Left renal pelvis (tissue), 4 donors: ENCODE data around the gene N4BP3. TPM values are rescaled to one million over a fixed set of nuclear protein-coding genes. Genes with fewer than 3 reads are reported as not detected.
"Not testable (repeated sequence)": the region's sequence is repeated elsewhere in the genome, so short reads cannot be mapped to it uniquely, and the experiment has no call there.

ENCODE experiments used
- DNase-seq, 4 donors: peaks; one replicate each; pipeline ENCODE4 v3.0.0-alpha.2; 2013; ENCODE audit warnings: low read depth in 4 of 4, low spot score in 3 of 4
- polyA plus RNA-seq, 4 donors: library from polyadenylated mRNA; unstranded; fragments of 120-200 nt; gene quantifications; one replicate each; pipeline ENCODE4 v1.2.1, GENCODE V29; 2013; ENCODE audit not compliant: insufficient read length in 4 of 4

The N4BP3 gene
- polyA plus RNA-seq, 4 donors: 3.9 to 7.1 (median 4.5) TPM

DNA sequence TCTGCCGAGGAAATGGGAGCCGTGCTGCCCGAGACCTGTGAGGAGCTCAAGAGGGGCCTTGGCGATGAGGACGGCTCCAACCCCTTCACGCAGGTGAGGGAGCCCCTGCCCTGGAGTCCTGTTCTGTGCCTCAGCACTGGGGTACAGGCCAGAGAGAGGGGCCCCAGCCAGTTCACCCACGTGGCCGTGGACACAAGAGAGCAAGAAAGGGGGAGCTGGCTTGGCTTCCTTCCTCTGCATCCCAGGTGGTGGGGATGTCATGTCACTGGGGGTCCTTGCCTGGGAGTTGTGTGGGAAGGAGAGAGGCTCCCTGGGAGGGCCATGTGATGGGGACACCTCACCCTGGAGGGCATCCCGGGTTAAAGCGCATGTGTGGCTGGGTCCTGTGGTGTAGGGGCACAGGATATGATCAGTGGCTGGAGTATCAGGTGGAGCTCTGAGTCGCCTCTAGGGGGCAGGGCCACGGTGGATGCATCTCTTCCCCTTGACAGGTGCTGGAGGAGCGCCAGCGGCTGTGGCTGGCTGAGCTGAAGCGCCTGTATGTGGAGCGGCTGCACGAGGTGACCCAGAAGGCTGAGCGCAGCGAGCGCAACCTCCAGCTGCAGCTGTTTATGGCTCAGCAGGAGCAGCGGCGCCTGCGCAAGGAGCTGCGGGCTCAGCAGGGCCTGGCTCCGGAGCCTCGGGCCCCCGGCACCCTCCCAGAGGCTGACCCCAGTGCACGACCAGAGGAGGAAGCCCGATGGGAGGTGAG is 7.5 kb downstream of the N4BP3 start:
- peak; percentile 70 to 80 (median 78) for DNase-seq

DNA sequence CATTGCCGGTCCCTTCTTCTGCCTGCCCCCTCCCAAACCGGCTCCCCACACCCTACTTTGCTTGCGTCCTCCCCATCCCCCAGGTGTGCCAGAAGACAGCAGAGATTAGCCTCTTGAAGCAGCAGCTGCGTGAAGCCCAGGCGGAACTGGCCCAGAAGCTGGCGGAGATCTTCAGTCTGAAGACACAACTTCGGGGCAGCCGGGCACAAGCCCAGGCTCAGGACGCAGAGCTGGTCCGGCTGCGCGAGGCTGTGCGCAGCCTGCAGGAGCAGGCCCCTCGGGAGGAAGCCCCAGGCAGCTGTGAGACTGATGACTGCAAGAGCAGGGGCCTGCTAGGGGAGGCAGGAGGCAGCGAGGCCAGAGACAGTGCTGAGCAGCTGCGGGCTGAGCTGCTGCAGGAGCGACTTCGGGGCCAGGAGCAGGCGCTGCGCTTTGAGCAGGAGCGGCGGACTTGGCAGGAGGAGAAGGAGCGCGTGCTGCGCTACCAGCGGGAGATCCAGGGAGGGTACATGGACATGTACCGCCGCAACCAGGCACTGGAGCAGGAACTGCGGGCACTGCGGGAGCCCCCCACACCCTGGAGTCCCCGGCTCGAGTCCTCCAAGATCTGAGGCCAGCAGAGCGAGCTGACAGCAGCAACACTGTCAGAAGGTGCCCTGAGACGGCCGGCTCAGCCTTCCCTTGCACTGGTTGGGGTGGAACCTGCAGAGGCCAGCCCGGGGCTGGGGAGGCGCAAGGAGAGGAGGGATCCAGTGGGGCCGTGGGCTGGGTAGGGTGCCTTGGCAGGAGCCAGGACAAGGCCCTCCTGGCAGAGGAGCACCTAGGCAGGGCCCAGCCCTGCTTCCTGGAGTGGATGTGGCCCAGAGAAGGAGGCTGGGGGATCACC is 8.3 kb downstream of the N4BP3 start:
- no peak for DNase-seq

DNA sequence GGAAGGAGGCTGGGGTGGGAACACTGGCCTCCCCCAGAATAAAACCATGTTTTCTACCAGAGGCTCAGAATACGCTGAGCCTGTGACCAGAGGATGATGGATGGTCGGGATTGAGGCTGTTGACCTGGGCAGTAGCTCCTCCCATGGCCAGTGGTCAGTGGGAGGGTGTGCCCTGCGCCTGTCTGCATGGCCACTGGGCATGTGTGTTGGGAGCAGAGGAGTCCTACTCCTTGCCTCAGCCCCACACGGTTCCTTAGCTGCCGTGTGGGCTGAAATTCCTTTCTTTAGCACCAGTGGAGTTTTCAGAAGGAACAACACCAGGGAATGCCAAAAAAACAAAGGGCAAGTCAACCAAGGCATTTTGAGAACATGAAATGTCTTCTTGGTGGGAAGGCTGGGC is 9.0 kb downstream of the N4BP3 start:
- DNase-seq: no peak

DNA sequence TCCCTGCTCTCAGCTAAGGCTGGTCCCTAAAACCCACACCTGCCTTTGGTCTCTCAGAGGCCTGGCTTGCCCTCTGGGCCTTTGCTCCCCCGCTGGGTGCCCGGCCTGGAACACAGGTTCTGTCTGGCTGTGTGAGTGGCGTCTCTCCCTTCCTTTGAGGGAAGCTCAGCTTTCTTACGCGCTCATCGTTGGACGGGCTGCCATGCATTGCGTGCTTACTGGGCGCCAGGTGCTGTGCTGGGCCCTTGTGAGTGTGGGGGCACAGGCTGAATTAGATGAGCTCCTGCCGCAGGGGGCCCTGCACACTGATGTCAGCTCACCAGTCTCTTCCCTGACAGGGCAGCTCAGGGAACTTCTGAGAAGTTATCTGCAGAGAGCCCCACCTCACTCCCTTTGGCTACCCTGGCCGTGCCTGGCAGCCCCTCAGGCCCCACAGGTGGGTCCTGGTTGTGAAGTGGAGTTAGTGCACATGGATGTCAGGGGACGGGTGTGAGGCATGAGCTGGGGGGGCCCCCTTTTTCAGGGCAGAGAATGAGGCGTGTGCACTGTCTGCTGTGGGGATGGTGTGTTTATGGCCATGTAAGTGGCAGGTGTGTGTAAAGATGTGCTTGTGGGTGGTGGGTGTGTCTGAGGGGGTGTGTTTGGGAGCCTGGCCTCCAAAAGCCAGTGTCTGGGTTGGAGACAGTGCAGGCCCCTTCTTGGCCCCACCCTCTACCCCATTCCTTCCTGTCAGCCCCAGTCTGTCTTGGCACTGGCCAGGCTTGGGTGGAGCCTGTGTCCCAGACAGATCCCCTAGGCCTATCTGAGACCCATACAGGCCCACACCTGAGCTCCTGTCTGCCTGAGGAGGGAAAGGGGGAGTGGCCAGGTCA is 10.0 kb downstream of the N4BP3 start:
- DNase-seq: no peak

DNA sequence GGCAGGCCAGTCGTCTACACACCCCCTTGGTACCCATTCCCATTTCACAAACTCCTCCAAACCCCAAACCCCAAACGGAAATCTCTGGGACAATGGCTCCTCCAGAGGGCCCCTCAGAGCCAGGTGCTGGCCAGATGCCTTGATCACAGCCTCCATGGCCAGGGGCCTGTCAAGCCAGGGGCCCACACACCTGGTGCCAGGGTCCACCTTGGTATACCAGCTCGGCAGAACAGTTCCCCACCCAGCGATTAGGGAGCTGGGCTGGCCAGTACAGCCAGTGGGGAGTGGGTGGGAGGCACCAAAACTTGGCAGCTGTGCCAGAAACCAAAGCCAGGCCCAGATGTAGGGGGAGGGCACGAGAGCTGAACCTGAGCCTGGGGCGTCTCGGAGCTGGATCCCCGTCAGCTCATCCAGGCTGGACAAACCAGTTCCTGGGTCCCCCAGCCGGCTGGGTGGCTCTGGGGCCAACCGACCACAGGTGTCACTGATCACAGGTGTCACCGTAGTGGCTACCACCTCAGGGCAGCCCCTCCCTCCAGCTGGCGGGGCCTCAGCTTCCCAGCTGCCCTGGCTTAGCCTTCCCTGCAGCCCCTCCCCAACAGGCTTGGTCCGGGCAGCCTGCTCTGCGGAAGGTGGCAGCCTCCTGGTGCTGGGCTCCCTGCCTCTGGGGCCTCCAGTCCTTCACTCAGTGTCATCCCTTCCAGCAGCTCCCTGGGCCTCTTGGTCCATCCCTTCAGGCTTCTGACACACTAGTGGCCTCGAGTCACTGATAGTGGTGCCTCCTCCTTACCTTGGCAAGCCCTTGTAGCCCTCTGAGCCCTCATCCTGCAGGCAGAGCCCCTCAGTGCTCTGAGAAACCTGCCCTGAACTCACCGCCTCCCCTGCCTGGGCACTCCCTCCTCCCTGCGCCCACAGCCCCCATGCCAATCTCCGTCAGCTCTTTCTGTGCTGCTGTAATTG is 10.9 kb downstream of the N4BP3 start:
- DNase-seq: no peak

DNA sequence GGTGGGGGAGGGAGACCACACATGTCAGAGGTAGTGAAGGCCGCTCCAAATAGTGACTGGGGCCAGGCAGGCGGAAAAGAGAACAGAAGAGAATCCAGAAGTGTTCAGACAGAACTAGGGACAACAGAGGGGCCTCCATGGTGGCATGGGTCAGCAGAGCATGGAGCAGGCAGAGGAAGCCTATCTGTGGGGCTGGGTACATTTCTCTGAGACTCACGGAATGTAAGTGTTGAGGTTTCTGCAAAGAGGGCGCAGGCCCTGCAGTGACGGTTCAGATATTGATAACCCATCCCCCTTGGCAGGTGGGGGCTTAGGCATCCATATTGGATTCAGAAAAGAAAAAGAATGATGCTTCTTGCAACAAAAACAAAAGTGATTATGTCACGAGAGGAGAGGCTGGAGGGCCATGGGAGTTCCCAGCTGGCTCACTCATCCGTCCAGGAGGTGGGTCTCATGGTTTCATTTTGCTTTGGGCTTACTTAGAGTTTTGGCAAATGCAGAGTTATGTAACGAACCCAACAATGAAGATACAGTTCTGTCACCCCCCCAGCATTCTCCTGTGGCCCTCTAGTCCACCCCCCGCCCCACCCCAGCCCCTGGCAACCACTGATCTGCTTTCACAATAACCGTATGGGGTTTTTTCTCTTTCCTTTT is 12.0 kb downstream of the N4BP3 start:
- no peak for DNase-seq

DNA sequence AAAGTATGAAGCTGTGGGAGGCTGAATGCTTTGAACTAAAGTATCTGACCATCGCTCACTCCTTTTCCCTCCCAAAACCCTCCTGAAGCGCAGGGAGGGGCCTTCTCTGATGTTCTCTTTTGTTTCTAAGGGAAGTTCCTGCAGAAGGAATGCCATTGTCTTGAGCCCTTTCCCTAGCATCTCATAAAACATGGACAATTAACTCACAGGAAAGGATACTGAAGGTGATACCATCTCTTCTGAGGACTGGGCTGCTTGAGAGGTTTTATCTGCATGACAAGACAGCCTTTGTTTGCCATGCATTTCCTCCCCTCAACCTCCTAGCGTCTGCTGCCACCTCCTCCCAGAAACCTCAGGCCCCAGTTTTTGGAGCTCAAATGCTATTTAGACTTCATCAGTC is 13.2 kb downstream of the N4BP3 start:
- DNase-seq: no peak

DNA sequence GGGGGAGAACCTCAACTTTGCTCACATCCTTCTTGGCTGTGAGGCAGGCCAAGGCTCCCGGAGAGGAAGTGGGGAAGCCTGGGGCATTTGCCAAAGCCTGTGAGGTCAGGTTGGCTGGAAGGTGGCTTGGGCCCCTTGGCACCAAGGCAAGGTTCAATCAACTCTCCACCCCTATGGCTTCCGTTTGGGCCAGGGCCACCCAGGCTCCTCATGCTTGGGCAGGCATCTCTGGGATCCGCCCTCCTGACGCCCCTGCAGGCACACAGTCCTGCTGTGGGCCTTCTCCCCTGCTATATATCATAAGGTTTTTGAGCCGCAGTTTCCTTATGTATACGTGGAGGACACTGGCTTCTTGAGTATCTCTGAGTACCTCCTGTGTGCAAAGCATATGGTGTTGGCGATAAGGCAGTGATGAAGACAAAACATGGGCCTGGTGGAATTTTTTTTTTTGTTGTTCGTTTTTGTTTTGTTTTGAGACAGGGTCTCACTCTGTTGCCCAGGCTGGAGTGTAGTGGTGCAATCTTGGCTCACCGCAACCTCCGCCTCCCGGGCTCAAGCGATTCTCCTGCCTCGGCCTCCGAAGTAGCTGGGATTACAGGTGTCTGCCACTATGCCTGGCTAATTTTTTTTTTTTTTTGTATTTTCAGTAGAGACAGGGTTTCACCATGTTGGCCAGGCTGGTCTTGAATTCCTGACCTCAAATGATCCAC is 14.1 kb downstream of the N4BP3 start:
- not testable (repeated sequence) for DNase-seq

DNA sequence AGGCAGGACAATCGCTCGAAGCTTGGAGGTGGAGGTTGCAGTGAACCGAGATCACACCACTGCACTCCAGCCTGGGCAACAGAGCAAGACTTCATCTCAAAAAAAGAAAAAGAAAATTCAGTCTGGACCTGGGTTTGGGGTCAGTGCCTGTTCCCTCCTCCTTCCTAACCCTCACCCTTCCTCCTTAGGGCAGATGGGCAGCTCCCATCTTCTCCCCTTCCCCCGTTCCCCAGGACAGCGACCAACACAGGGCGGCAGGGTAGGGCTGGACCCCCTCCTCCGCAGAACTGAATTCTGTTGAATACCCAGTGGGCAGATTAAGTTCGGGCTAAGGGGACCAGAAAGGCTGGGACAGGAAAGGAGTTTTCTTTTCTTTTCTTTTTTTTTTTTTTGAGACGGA is 16.0 kb downstream of the N4BP3 start:
- DNase-seq: no peak

DNA sequence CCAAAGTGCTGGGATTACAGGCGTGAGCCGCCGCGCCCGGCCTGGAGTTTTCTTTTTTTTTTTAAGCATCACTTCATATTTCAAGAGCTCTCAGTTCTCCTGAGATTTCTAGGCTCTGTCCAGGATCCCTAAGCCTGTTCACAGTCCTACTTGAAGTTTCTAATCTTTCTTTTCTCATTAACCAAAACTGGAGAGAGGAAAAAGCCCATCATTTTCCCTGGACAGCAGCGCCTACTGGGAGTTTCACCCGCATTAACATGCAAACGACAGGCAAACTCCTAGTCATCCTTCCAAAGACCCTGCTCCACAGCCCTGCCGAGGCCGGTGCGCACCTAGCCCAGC is 16.9 kb downstream of the N4BP3 start:
- not testable (repeated sequence) for DNase-seq

DNA sequence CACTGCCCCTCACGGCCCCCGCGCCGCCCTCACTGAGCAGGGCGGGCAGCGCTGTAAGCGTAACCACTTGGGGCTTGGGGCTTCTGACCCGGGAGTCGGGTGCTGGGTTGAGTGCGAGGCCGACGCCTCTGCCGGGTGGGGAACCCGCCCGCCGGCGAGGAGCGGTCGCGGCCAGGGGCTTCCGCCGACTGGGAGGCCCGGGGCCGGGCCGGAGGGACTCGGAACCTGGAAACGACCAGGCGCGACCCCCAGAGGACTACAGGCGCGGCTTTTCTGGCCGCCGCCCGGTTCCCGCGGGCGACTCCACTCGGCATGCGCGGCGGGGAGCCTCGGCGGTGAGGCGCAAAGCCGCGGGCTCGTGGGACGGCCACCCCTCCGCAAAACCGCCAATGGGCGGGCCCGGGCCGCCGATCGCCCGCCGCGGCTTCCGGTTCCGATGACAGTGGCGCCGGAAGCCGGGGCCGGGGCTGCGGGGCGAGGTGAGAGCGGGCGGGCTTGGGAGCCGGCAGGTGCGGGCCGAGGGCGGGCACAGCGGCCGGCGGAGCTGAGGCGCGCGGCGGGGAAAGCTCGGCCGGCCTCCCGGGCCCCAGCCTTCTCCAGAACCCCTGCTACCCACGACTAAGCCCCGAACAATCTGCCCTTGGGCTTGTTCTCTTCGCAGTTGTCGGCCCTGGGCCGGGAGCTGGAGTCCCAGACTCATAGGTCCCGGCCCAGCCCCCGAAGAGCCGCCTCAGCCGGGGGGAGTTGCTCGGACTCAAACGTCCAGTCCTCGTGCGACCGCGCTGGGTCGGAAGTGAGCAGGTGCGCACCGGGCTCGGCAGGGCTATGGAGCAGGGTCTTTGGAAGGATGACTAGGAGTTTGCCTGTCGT is 17.5 kb downstream of the N4BP3 start, which contains the start of gene RMND5B:
Gene RMND5B (plus strand): TSS at position 439 of the 870 bp plus-strand sequence. CDS start 7,106 bp downstream, outside the sequence.
- DNase-seq: peak in 2 of 4 donors; percentile 58 to 73

DNA sequence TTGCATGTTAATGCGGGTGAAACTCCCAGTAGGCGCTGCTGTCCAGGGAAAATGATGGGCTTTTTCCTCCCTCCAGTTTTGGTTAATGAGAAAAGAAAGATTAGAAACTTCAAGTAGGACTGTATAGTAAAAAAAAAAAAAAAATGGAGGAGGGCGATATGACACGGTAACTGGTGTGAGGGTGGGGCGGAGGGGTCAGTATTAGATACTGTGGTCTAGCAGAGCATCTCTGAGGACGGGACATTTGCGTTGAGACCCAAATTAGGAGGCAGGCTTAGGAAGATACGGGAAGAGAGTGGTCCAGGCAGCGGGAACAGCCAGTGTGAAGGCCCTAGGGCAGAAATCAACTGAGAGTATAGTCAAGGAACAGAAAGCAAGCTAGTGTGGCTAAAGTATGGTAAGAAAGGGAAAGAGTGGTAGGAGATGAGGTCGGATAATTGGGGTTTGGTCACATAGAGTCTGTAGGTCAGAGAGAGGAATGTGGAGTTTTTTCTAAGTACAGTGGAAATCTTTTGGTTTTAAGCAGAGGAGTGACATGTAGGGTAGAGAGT is 18.2 kb downstream of the N4BP3 start:
- DNase-seq: no peak

DNA sequence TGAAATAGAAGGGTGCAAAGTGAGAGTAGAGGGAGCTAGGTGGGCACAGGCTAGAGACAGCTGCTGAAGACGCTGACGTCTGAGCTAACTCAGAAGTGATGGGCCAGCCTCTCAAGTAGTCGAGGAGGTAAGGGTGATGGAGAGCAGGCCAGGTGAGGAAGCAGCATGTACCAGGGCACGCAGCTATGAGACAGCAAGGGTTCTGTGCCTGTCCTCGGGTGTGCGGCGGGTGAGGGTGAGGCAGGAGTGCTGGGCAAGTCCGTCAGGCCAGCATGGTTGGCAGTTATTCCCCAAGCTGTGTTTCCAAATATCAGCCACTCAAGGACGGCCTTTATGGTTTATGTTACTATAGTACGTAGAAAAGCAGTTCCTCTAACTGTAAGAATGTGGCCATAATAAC is 23.7 kb downstream of the N4BP3 start:
- DNase-seq: no peak

DNA sequence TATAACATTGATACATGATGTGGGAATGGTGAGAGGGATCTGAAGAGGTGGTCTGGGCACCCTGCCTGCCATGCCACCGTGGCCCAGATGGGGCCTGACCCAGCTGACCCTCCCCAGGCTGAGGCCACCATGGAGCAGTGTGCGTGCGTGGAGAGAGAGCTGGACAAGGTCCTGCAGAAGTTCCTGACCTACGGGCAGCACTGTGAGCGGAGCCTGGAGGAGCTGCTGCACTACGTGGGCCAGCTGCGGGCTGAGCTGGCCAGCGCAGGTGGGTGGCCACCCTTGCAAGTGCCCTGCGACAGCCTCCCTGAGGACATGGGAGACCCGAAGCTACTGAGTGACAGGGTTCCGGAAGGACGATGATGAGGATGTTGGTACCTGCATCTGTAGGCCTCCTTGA is 24.7 kb downstream of the N4BP3 start:
- no peak for DNase-seq

DNA sequence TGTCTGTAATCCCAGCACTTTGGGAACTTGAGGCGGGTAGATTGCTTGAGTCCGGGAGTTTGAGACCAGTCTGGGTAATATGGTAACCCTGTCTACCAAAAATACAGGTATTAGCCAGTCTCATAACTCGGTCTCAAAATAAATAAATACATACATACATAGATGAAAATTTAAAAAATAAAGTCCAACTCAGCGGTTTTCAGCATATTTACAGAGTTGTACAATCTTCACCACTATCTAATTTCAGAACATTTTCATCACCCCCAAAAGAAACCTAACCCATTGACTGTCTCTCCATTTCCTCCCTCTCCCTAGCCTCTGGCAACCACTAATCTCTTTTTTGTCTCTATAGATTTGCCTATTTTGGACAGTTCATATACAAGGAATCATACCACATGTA is 28.2 kb downstream of the N4BP3 start:
- no peak for DNase-seq

DNA sequence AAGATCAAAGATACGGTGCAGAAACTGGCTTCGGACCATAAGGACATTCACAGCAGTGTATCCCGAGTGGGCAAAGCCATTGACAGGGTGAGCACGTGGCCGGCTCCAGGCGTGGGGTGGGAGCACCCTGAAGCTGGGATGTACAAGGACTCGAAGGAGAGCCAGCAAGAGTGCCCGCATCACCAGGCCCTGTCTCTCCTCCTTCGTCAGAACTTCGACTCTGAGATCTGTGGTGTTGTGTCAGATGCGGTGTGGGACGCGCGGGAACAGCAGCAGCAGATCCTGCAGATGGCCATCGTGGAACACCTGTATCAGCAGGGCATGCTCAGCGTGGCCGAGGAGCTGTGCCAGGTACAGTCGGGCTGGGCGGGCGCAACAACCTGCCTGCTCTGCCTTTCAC is 29.3 kb downstream of the N4BP3 start:
- no peak for DNase-seq

DNA sequence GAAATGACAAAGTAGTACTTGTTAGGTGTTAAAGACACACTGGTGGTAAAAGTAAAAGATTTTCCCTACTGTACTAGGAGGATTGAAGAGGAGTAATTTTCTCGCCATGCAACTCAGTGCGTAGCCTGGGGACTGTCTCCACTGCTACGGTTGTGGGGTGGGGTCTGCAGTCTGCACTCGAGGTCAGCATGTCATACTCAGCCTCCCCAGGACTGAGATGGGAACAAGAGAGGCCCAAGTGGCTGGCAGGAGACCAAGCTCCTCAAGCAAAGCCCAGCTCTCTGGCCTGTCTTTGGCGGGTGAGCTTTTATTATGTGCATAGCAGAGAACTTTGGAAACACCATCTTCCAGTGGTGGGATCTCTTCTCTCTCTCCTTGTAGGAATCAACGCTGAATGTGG is 29.9 kb downstream of the N4BP3 start:
- no peak for DNase-seq
